HUES6 (cell line): ENCODE data around the gene CCNK.

Source experiments
- H3K27ac ChIP-seq: 2 replicates; pipeline ENCODE4 v1.7.0; 2013; ENCODE audit warnings: low read depth, mild to moderate bottlenecking, low read length, inconsistent platforms
- H3K27me3 ChIP-seq: 2 replicates; pipeline ENCODE4 v1.6.1; 2013; ENCODE audit warnings: low read length; ENCODE audit not compliant: control insufficient read depth, insufficient read depth
- H3K36me3 ChIP-seq: 2 replicates; pipeline ENCODE4 v1.6.1; 2013; ENCODE audit warnings: low read length; ENCODE audit not compliant: control insufficient read depth, insufficient read depth
- H3K4me1 ChIP-seq: 2 replicates; pipeline ENCODE4 v1.6.1; 2013; ENCODE audit warnings: low read length; ENCODE audit not compliant: control insufficient read depth, insufficient read depth
- H3K4me3 ChIP-seq: 2 replicates; pipeline ENCODE4 v1.5.1; 2013; ENCODE audit warnings: low read depth, low read length
- H3K9ac ChIP-seq: one replicate; pipeline ENCODE4 v1.6.1; 2013; ENCODE audit warnings: mild to moderate bottlenecking, low read length
- H3K9me3 ChIP-seq: 2 replicates; pipeline ENCODE4 v1.6.1; 2013; ENCODE audit warnings: low read depth, low read length; ENCODE audit not compliant: control insufficient read depth, insufficient read depth

The CCNK gene

GRCh38 chr14:99466758-99467157, 14.5 kb upstream of the CCNK start:
- H3K36me3 ChIP-seq: peaks cover 23% of the 10 kb centered on the region
- no peaks in the 10 kb centered on the region for H3K27me3 ChIP-seq
- H3K4me1 ChIP-seq: peaks cover 16% of the 10 kb centered on the region
- H3K4me3 ChIP-seq: no peak overlapping the region
- H3K9ac ChIP-seq: no peak overlapping the region
- no peaks in the 10 kb centered on the region for H3K9me3 ChIP-seq
- H3K27ac ChIP-seq: no peak overlapping the region

- peaks cover 10% of the 10 kb centered on the region for H3K4me1 ChIP-seq
- H3K9ac ChIP-seq: no peak overlapping the region
- no peak overlapping the region for H3K27ac ChIP-seq
- no peaks in the 10 kb centered on the region for H3K9me3 ChIP-seq
- H3K4me3 ChIP-seq: no peak overlapping the region
- peaks cover 20% of the 10 kb centered on the region for H3K36me3 ChIP-seq
- no peaks in the 10 kb centered on the region for H3K27me3 ChIP-seq
These were observed 13.7 kb upstream of the CCNK start for GRCh38 chr14:99467336-99468078.

DNA sequence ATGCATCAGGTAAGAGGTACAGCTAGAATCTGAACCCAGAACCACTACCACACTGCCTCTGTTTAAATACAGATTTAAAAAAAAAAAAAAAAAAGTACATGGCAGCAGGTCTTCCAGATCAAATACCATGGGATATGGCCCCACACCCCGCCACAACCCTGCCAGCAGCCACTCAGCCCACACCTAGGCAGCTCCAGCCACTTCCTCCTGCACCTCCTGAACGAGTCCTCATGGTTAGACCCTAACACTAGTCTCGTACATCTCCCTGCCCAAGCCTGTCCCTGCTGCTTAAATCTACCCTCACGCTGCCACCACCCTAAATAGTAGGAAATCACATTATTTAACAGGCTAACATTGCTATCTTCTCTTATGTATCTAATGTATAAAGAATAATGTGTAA, 13.1 kb upstream of the CCNK start:
- peaks cover 7% of the 10 kb centered on the region for H3K4me1 ChIP-seq
- H3K4me3 ChIP-seq: no peak overlapping the region
- no peak overlapping the region for H3K9ac ChIP-seq
- no peak overlapping the region for H3K27ac ChIP-seq
- peaks cover 15% of the 10 kb centered on the region for H3K36me3 ChIP-seq
- no peaks in the 10 kb centered on the region for H3K9me3 ChIP-seq
- H3K27me3 ChIP-seq: no peaks in the 10 kb centered on the region

GRCh38 chr14:99468836-99469592, 12.2 kb upstream of the CCNK start:
- peaks cover 10% of the 10 kb centered on the region for H3K36me3 ChIP-seq
- no peaks in the 10 kb centered on the region for H3K9me3 ChIP-seq
- no peaks in the 10 kb centered on the region for H3K27me3 ChIP-seq
- no peak overlapping the region for H3K27ac ChIP-seq
- H3K9ac ChIP-seq: no peak overlapping the region
- no peak overlapping the region for H3K4me3 ChIP-seq
- H3K4me1 ChIP-seq: peaks cover 11% of the 10 kb centered on the region

- Histone ChIP-seq H3K36me3 (no peaks in the 10 kb centered on the region), H3K4me1 (peaks cover 22% of the 10 kb centered on the region), H3K27ac (no peak overlapping the region), H3K27me3 (no peaks in the 10 kb centered on the region), H3K4me3 (no peak overlapping the region), H3K9me3 (no peaks in the 10 kb centered on the region), H3K9ac (no peak overlapping the region)
These were observed 9.5 kb upstream of the CCNK start for GRCh38 chr14:99471731-99472130.

- Histone ChIP-seq H3K36me3 (no peaks in the 10 kb centered on the region), H3K4me3 (no peak overlapping the region), H3K9ac (no peak overlapping the region), H3K27ac (no peak overlapping the region), H3K9me3 (no peaks in the 10 kb centered on the region), H3K27me3 (no peaks in the 10 kb centered on the region), H3K4me1 (peaks cover 22% of the 10 kb centered on the region)
These were observed 8.3 kb upstream of the CCNK start for GRCh38 chr14:99472937-99473336.

DNA sequence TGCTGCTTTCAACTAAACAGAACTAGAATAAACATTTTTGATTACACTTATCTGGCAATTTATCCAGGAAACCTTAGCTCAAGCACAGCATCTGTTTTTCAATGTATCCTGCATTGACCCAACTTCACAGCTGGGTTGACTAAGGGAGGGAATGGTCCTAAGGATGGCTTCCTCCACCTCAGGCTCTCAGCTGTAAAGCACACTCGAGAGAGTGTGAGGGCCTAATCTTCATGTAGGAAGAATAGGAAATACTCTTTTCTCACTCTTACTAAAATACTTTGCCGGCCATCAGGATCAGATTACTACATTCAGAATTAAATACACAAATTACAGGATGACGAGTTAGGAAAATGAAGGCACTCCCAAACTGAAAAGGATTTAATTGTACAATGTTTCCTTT, 7.8 kb upstream of the CCNK start:
- H3K27me3 ChIP-seq: no peaks in the 10 kb centered on the region
- no peaks in the 10 kb centered on the region for H3K36me3 ChIP-seq

DNA sequence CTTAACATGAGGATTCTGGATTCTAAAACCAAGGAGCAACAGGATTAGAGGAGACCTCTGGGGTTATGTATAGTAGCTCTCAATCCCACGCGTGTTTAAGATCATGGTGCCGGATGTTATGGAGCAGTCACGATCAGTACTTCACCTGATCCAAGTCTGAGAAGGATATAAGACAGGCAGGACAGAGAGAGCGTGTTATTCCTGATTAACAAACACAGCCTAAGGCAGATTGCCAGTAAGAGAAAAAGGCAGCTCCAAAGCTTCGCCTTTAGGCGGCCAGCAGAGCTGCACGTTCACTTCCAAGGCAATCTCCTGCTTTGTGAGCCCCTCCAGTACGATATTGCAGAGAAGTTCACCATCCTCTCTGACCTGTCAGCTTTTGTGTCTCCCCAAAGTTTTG, 6.0 kb upstream of the CCNK start:
- H3K9me3 ChIP-seq: no peaks in the 10 kb centered on the region
- H3K27me3 ChIP-seq: no peaks in the 10 kb centered on the region
- no peaks in the 10 kb centered on the region for H3K36me3 ChIP-seq
- peaks cover 33% of the 10 kb centered on the region for H3K4me1 ChIP-seq
- H3K9ac ChIP-seq: no peak overlapping the region
- no peak overlapping the region for H3K4me3 ChIP-seq
- H3K27ac ChIP-seq: no peak overlapping the region

More for the DNA sequence above, 7.8 kb upstream of the CCNK start:
- no peak overlapping the region for H3K4me3 ChIP-seq
- H3K4me1 ChIP-seq: peaks cover 22% of the 10 kb centered on the region
- H3K9me3 ChIP-seq: no peaks in the 10 kb centered on the region
- no peak overlapping the region for H3K27ac ChIP-seq
- H3K9ac ChIP-seq: no peak overlapping the region

DNA sequence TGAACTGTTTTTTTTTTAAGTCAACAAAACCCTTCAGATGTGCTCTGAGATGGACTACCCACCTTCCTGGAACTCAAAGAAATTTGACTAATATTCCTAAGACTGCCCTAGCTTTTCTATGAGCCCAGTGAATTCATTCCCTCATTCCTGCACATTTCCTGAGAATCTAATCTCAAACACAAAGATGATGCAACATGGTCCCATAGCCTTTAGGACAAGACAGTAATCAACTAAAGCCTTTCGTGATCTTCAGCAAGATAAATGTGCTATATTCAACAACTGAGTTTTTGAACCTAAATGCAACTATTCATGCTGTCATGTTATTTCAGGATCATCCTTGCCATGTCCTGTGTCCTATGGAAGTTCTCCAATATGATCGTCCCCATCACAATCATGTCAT, 5.5 kb upstream of the CCNK start:
- H3K27ac ChIP-seq: no peak overlapping the region
- no peak overlapping the region for H3K4me3 ChIP-seq
- H3K36me3 ChIP-seq: no peaks in the 10 kb centered on the region
- H3K9ac ChIP-seq: no peak overlapping the region
- H3K4me1 ChIP-seq: peaks cover 33% of the 10 kb centered on the region
- H3K27me3 ChIP-seq: no peaks in the 10 kb centered on the region
- no peaks in the 10 kb centered on the region for H3K9me3 ChIP-seq

DNA sequence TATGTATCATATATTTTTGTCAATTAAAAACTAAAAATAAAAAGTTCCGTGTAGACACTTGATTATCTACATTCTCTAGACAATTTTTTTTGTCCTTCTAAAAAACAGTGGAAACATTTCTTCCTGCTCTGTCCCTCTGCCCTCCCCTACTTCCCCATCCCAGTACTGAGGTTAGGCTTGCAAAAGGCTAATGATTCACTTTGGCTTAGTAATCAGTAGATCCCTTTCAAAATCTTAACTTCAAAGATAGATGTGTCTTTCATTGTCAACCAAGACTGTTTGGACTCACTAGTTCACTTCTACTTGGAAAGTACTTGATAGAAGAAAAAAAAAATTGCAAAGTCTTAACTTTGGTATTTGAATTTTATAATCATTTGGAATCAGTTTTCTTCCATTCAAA, 4.3 kb upstream of the CCNK start:
- Histone ChIP-seq H3K9me3 (no peaks in the 10 kb centered on the region), H3K9ac (no peak overlapping the region), H3K4me3 (no peak overlapping the region), H3K27ac (no peak overlapping the region), H3K36me3 (no peaks in the 10 kb centered on the region), H3K4me1 (peaks cover 33% of the 10 kb centered on the region), H3K27me3 (no peaks in the 10 kb centered on the region)

GRCh38 chr14:99478128-99478527, 3.1 kb upstream of the CCNK start:
- no peak overlapping the region for H3K27ac ChIP-seq
- H3K4me3 ChIP-seq: no peak overlapping the region
- H3K9ac ChIP-seq: no peak overlapping the region
- peaks cover 34% of the 10 kb centered on the region for H3K4me1 ChIP-seq
- H3K9me3 ChIP-seq: no peaks in the 10 kb centered on the region
- H3K27me3 ChIP-seq: no peaks in the 10 kb centered on the region
- no peaks in the 10 kb centered on the region for H3K36me3 ChIP-seq
